Endodermal cell (in vitro differentiated cells): ENCODE results near the gene PIGV. TPM values are rescaled to one million over a fixed set of nuclear protein-coding genes. Genes with fewer than 3 reads are reported as not detected.

Source experiments
- DNase-seq: peaks from one replicate; pipeline ENCODE4 v3.0.0-alpha.2; 2017
- H3K27ac ChIP-seq: 2 replicates; pipeline ENCODE4 v1.5.1; 2013; ENCODE audit warnings: mild to moderate bottlenecking, low read depth, low read length, moderate library complexity
- H3K27me3 ChIP-seq: 2 replicates; pipeline ENCODE4 v1.6.1; 2013; ENCODE audit warnings: mild to moderate bottlenecking, low read length, moderate library complexity; ENCODE audit not compliant: insufficient read depth, control insufficient read depth, poor library complexity, severe bottlenecking
- H3K36me3 ChIP-seq: 2 replicates; pipeline ENCODE4 v1.7.0; 2013; ENCODE audit warnings: mild to moderate bottlenecking, low read length, moderate library complexity; ENCODE audit not compliant: control insufficient read depth, insufficient read depth
- H3K4me1 ChIP-seq: one replicate; pipeline ENCODE4 v1.7.0; 2013; ENCODE audit warnings: low read length; ENCODE audit not compliant: control insufficient read depth, insufficient read depth
- H3K4me3 ChIP-seq: 2 replicates; pipeline ENCODE4 v1.5.1; 2013; ENCODE audit warnings: mild to moderate bottlenecking, low read length, moderate library complexity
- H3K9ac ChIP-seq: 2 replicates; pipeline ENCODE4 v1.6.1; 2013; ENCODE audit warnings: mild to moderate bottlenecking, low read length, moderate library complexity; ENCODE audit not compliant: poor library complexity, severe bottlenecking; ENCODE audit errors: extremely low read depth
- H3K9me3 ChIP-seq: 2 replicates; pipeline ENCODE4 v1.6.1; 2013; ENCODE audit warnings: mild to moderate bottlenecking, low read length, moderate library complexity; ENCODE audit not compliant: control insufficient read depth
- H3K27ac Mint-ChIP-seq: 2 replicates; pipeline ENCODE4 v1.8.0; 2020; ENCODE audit warnings: mixed read lengths
- H3K27me3 Mint-ChIP-seq: 2 replicates; pipeline ENCODE4 v1.8.0; 2021; ENCODE audit warnings: mild to moderate bottlenecking, mixed read lengths; ENCODE audit not compliant: insufficient read depth
- H3K36me3 Mint-ChIP-seq: 2 replicates; pipeline ENCODE4 v1.8.0; 2020; ENCODE audit warnings: low read depth, mixed read lengths
- H3K4me1 Mint-ChIP-seq: 2 replicates; pipeline ENCODE4 v1.8.0; 2020; ENCODE audit warnings: mixed read lengths
- H3K4me3 Mint-ChIP-seq: 2 replicates; pipeline ENCODE4 v1.8.0; 2020; ENCODE audit warnings: mild to moderate bottlenecking, moderate library complexity, mixed read lengths
- H3K9me3 Mint-ChIP-seq: 2 replicates; pipeline ENCODE4 v1.8.0; 2020; ENCODE audit warnings: mild to moderate bottlenecking, mixed read lengths
- CTCF ChIP-seq: fragments of 200-600 bp; sonication (generic); conservative IDR thresholded peaks from 2 replicates; pipeline ENCODE4 v1.5.0; 2021; ENCODE audit warnings: antibody characterized with exemption, mild to moderate bottlenecking
- WGBS, 2 experiments: methylation state at CpG; one replicate each; pipeline versions ENCODE4 v1.1.5 to v1.1.7; 2013; ENCODE audit warnings: missing lambda C conversion rate in 2 of 2, mixed read lengths in 1 of 2; ENCODE audit not compliant: insufficient coverage in 1 of 2, insufficient read length in 1 of 2; 5-methylcytosine and 5-hydroxymethylcytosine counted together
- total RNA-seq, 2 donors: library from RNA; stranded (reverse); fragmentation: NEBNext Ultra II Directional in 1 of 2; extraction: Animal tissue kit (Norgen Biotek cat#: 25700) in 1 of 2; gene quantifications; 2 replicates in 1 of 2; 3 replicates in 1 of 2; pipeline ENCODE4 v1.2.1, GENCODE V29; 2021

Gene PIGV
- total RNA-seq, 2 donors from 2014 or later, result 12.7 to 14.6 TPM

GRCh38 chr1:26774462-26774861 lies 13.3 kb upstream of the PIGV start:
- H3K4me3 ChIP-seq, result no peak overlapping the region
- Mint-ChIP-seq H3K36me3 (peaks cover 94% of the 10 kb centered on the region), H3K4me1 (no peaks in the 10 kb centered on the region), H3K27me3 (no peaks in the 10 kb centered on the region), H3K4me3 (no peak overlapping the region), H3K9me3 (no peaks in the 10 kb centered on the region), H3K27ac (no peak overlapping the region)
- no peaks in the 10 kb centered on the region for H3K9me3 ChIP-seq
- H3K27ac ChIP-seq, result no peak overlapping the region
- WGBS, 2 experiments, result 98% methylated on average over 9 to 13 of the region's 13 CpGs
- H3K27me3 ChIP-seq, result no peaks in the 10 kb centered on the region
- no peak overlapping the region for H3K9ac ChIP-seq
- no peak for TF ChIP-seq CTCF
- no peak for DNase-seq
- peaks cover 97% of the 10 kb centered on the region for H3K36me3 ChIP-seq
- no peaks in the 10 kb centered on the region for H3K4me1 ChIP-seq

- Histone ChIP-seq H3K36me3 (peaks cover 97% of the 10 kb centered on the region), H3K4me1 (no peaks in the 10 kb centered on the region), H3K9me3 (no peaks in the 10 kb centered on the region), H3K27ac (no peak overlapping the region), H3K27me3 (no peaks in the 10 kb centered on the region), H3K9ac (no peak overlapping the region), H3K4me3 (no peak overlapping the region)
- DNase-seq, result no peak
- Mint-ChIP-seq H3K27me3 (no peaks in the 10 kb centered on the region), H3K27ac (no peak overlapping the region), H3K4me1 (no peaks in the 10 kb centered on the region), H3K9me3 (no peaks in the 10 kb centered on the region), H3K4me3 (no peak overlapping the region), H3K36me3 (peaks cover 93% of the 10 kb centered on the region)
- WGBS, 2 experiments, result 98 to 100% methylated on average over 3 to 4 of the region's 4 CpGs
- no peak for TF ChIP-seq CTCF
These were observed 12.1 kb upstream of the PIGV start for GRCh38 chr1:26775666-26776065.

GRCh38 chr1:26779098-26779668 lies 8.6 kb upstream of the PIGV start:
- Histone ChIP-seq H3K9me3 (no peaks in the 10 kb centered on the region), H3K4me1 (peaks cover 8% of the 10 kb centered on the region), H3K36me3 (peaks cover 92% of the 10 kb centered on the region), H3K4me3 (no peak overlapping the region), H3K27me3 (no peaks in the 10 kb centered on the region), H3K27ac (no peak overlapping the region), H3K9ac (no peak overlapping the region)
- peak overlapping the region; percentile 36 for H3K27ac Mint-ChIP-seq
- H3K27me3 Mint-ChIP-seq, result no peaks in the 10 kb centered on the region
- H3K4me3 Mint-ChIP-seq, result no peak overlapping the region
- H3K4me1 Mint-ChIP-seq, result peaks cover 23% of the 10 kb centered on the region
- WGBS, 2 experiments, result 96% methylated on average over 11 of the region's 11 CpGs
- no peaks in the 10 kb centered on the region for H3K9me3 Mint-ChIP-seq
- DNase-seq, result no peak
- TF ChIP-seq CTCF, result no peak
- H3K36me3 Mint-ChIP-seq, result peaks cover 76% of the 10 kb centered on the region
